ENCODE data around the gene CHN2.

The CHN2 gene

GRCh38 chr7:29394321-29394720 lies 199.7 kb downstream of the CHN2 start:
- TF ChIP-seq CTCF (IDR thresholded peaks at IDR 0.05; ENCODE audit: borderline replicate concordance, insufficient read depth, low read depth, low read length), result no peak
- H3K4me3 ChIP-seq (ENCODE audit: low read depth, low read length), result no peak overlapping the region

- H3K4me3 ChIP-seq (ENCODE audit: low read depth, low read length), result no peak overlapping the region
- no peak for TF ChIP-seq CTCF (IDR thresholded peaks at IDR 0.05; ENCODE audit: borderline replicate concordance, insufficient read depth, low read depth, low read length)
Observed at GRCh38 chr7:29396563-29396962, 202.0 kb downstream of the CHN2 start.

- no peak for TF ChIP-seq CTCF (IDR thresholded peaks at IDR 0.05; ENCODE audit: borderline replicate concordance, insufficient read depth, low read depth, low read length)
Observed at GRCh38 chr7:29397398-29397797, 202.8 kb downstream of the CHN2 start.

GRCh38 chr7:29398011-29398410 lies 203.4 kb downstream of the CHN2 start:
- H3K4me3 ChIP-seq (ENCODE audit: low read depth, low read length), result no peak overlapping the region
- TF ChIP-seq CTCF (IDR thresholded peaks at IDR 0.05; ENCODE audit: borderline replicate concordance, insufficient read depth, low read depth, low read length), result no peak

More at GRCh38 chr7:29397398-29397797, 202.8 kb downstream of the CHN2 start:
- no peak overlapping the region for H3K4me3 ChIP-seq (ENCODE audit: low read depth, low read length)

GRCh38 chr7:29400437-29400836 lies 205.9 kb downstream of the CHN2 start:
- no peak for TF ChIP-seq CTCF (IDR thresholded peaks at IDR 0.05; ENCODE audit: borderline replicate concordance, insufficient read depth, low read depth, low read length)
- H3K4me3 ChIP-seq (ENCODE audit: low read depth, low read length), result no peak overlapping the region

GRCh38 chr7:29401769-29402168 lies 207.2 kb downstream of the CHN2 start:
- H3K4me3 ChIP-seq (ENCODE audit: low read depth, low read length), result no peak overlapping the region
- no peak for TF ChIP-seq CTCF (IDR thresholded peaks at IDR 0.05; ENCODE audit: borderline replicate concordance, insufficient read depth, low read depth, low read length)

GRCh38 chr7:29405891-29406290 lies 211.3 kb downstream of the CHN2 start:
- TF ChIP-seq CTCF (IDR thresholded peaks at IDR 0.05; ENCODE audit: borderline replicate concordance, insufficient read depth, low read depth, low read length), result no peak
- H3K4me3 ChIP-seq (ENCODE audit: low read depth, low read length), result no peak overlapping the region
